ENCODE measurements around the gene KIF21A.
"Not testable (repeated sequence)": the region's sequence is repeated elsewhere in the genome, so short reads cannot be mapped to it uniquely, and the experiment has no call there.

Gene KIF21A

DNA sequence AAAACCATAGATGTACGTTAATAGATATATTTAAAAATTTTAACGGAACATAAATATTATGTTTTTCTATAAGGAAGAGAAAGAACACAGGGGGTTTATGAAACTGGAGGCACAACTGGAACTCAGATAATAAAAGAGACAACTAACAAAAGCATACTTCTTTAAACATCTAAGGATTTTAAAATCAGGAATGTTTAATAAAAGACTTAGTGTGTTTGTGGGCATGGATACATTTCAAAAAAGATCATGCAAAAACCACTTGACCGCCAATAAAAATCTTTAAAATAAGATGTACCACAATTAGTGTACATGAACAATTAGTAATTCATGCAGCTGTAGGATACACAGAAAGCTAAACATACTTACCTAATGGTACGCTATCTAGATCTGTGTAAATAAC, 113.0 kb downstream of the KIF21A start:
- TF ChIP-seq POLR2A (IDR thresholded peaks at IDR 0.05; ENCODE audit: low read length) = no peak
- TF ChIP-seq GATA1 (IDR thresholded peaks at IDR 0.05; ENCODE audit: low read depth, low read length) = no peak
- no peak for DNase-seq

GRCh38 chr12:39329018-39329417, 113.9 kb downstream of the KIF21A start:
- DNase-seq = no peak
- TF ChIP-seq POLR2A (IDR thresholded peaks at IDR 0.05; ENCODE audit: low read length) (no peak), GATA1 (IDR thresholded peaks at IDR 0.05; ENCODE audit: low read depth, low read length) (no peak)

DNA sequence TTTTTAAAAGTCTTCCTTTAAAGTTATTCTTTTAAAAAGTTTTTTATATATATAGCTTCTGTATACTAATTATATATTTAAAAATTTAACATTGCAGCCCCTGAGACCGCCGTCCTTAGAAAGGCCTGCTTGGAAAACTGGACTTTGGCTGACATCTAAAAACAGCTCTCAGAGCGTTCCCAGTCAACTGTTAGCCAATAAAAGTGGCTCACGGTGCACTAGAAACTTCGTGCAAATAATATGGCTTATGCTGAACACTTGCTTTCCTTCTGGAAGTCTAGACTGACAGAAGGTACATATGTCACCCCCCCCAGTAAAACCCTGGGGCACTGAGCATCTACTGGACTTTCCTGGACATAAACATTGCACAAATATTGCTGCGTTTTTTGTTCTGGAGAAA, 115.0 kb downstream of the KIF21A start:
- TF ChIP-seq POLR2A (IDR thresholded peaks at IDR 0.05; ENCODE audit: low read length) (no peak), GATA1 (IDR thresholded peaks at IDR 0.05; ENCODE audit: low read depth, low read length) (no peak)
- DNase-seq = no peak

DNA sequence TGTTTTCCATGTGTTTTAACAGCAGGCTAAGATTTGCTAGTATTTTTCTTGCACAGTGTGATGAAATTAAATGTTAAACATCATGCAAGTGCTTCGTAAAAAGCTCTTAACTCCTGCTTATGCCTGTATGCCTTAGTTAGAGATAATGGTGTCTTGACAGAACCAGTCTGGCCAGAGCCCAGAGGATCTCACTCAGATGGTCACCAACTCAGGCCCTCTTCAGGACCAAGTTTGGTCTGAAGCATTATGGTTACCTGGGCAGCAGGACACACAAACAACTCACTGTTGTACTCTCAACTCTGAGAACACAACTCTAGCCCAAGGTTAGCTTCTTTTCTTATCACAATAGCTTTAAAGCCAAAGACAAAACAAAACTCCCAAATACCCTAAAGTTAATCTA, 115.4 kb downstream of the KIF21A start:
- TF ChIP-seq GATA1 (IDR thresholded peaks at IDR 0.05; ENCODE audit: low read depth, low read length) = no peak
- TF ChIP-seq POLR2A (IDR thresholded peaks at IDR 0.05; ENCODE audit: low read length) = no peak
- no peak for DNase-seq

DNA sequence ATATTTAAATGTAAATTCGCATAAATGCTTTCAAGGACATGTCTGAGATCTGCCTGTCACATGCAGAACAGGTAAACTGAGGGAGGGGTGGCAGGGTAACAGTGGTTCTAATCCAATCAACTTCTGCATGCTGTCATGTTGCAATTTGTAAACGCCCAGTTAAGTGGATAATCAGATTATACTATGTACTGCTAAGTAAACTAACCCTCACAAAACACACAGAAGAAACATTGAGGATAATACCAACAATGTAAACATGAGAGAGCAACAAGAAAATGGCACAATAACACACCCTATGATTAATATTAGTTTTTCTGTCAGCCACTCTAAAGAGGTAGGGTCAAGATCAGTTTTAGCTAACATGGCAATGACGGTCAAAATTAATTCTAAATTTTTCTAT, 123.7 kb downstream of the KIF21A start:
- no peak for TF ChIP-seq GATA1 (IDR thresholded peaks at IDR 0.05; ENCODE audit: low read depth, low read length)
- no peak for TF ChIP-seq POLR2A (IDR thresholded peaks at IDR 0.05; ENCODE audit: low read length)
- DNase-seq = no peak

- no peak for TF ChIP-seq GATA1 (IDR thresholded peaks at IDR 0.05; ENCODE audit: low read depth, low read length)
- TF ChIP-seq POLR2A (IDR thresholded peaks at IDR 0.05; ENCODE audit: low read length) = no peak
- no peak for DNase-seq
Measured at GRCh38 chr12:39314547-39314946, 128.4 kb downstream of the KIF21A start.

DNA sequence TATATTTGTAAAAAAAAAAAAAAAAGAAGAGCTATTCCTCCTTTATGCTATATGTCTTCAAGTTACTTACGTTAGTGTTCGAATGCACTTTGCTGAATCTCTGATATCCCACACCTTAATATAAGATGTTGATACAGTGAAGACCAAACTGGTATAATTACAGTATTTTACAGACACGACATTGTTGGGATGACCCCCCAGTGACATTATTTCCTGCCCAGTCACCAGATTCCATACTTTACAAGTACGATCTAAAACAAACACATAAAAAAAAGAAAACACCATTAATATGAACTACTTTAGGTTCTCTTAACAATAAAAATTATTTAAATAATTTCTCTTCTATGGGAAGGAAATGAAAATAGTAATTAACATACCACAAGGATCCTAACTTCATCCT, 133.4 kb downstream of the KIF21A start:
- DNase-seq = no peak
- TF ChIP-seq GATA1 (IDR thresholded peaks at IDR 0.05; ENCODE audit: low read depth, low read length) = no peak
- TF ChIP-seq POLR2A (IDR thresholded peaks at IDR 0.05; ENCODE audit: low read length) = no peak

DNA sequence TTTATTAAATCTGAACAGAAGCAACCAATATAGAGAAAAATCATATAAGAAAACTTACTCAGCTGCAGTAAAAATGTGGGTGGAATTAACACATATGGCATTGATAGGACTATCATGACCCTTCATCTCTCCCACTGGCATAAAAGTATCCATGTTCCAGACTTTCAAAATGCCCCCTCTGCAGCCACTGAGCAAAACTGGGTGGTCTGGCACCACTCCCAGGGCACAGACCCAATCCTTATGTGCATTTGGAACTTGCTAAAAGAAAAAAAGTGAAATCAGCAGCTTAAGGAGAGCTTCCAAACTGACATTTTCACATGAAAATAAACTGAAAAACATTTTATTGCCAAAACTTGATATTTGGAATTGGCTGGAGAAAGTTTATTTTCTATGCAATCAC, 141.5 kb downstream of the KIF21A start:
- TF ChIP-seq POLR2A (IDR thresholded peaks at IDR 0.05; ENCODE audit: low read length) (no peak), GATA1 (IDR thresholded peaks at IDR 0.05; ENCODE audit: low read depth, low read length) (no peak)
- DNase-seq = no peak

GRCh38 chr12:39300799-39301198, 142.1 kb downstream of the KIF21A start:
- DNase-seq = no peak
- TF ChIP-seq POLR2A (IDR thresholded peaks at IDR 0.05; ENCODE audit: low read length) (no peak), GATA1 (IDR thresholded peaks at IDR 0.05; ENCODE audit: low read depth, low read length) (no peak)

GRCh38 chr12:39297891-39298290, 145.0 kb downstream of the KIF21A start:
- no peak for DNase-seq
- TF ChIP-seq GATA1 (IDR thresholded peaks at IDR 0.05; ENCODE audit: low read depth, low read length) (no peak), POLR2A (IDR thresholded peaks at IDR 0.05; ENCODE audit: low read length) (no peak)

DNA sequence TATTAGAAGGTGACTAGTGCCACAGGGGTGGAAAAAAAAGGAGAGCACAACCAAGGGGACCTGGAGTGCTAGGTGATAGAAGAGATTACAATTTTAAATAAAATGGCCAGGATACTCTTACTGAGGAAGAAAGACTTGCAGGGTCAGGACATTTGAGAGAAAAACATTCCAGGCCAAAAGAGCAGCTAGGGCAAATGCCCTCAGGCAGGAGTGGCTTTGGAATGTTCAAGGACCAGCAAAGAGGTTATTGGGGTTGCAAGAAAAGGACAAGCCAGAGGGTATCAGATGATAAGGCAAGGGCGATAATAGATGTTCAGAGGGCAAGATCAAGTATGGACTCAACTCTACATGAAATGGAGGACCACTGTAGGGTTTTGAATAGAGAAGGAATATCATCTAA, 146.4 kb downstream of the KIF21A start:
- TF ChIP-seq GATA1 (IDR thresholded peaks at IDR 0.05; ENCODE audit: low read depth, low read length) = no peak
- TF ChIP-seq POLR2A (IDR thresholded peaks at IDR 0.05; ENCODE audit: low read length) = no peak
- no peak for DNase-seq

- DNase-seq = not testable (repeated sequence)
Measured at GRCh38 chr12:39295593-39295992, 147.3 kb downstream of the KIF21A start.

DNA sequence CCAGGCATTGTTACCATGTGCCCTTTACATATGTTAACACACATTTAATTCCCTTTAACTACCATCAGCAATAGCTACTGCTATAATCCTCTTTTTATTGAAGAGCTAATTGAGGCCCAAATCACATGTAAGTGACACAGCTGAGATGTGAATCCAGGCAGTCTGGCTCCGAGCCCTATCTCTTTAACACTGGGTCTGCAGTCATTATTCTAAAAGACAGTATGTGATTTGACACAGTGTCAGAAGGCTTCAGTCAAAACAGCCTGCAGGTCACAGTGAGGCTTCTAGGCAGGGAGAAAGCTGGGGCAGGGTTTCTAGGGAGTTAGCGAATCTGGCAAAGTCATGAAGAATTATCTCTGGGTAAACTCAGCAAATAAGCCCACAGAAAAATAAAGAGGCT, 148.2 kb downstream of the KIF21A start:
- DNase-seq = no peak
- TF ChIP-seq GATA1 (IDR thresholded peaks at IDR 0.05; ENCODE audit: low read depth, low read length) (no peak), POLR2A (IDR thresholded peaks at IDR 0.05; ENCODE audit: low read length) (no peak)

DNA sequence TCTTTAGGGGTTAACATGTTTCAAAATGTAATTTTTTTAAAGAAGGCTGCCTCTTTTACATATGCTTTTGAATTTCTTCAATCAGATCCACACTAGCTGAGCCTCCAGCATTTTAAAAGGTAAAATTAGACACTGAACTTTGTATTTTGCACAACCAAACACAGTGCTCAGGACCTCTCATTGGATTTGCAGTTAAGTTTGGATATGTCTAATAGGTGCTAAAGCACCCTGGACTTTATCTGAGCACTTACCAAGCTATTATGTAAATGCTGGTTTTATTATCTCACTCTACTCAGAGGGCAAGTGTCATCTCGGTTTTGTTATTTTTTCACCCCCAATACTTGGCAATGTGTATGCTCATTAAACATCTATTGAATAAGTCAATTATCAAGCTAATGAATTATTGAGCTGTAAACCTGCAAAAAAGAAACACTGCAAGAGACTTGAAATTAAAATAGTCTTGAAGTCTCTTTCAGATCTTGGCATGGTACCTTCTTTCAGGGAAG, 150.7 kb downstream of the KIF21A start:
- DNase-seq = no peak
- TF ChIP-seq GATA1 (IDR thresholded peaks at IDR 0.05; ENCODE audit: low read depth, low read length) (no peak), POLR2A (IDR thresholded peaks at IDR 0.05; ENCODE audit: low read length) (no peak)

DNA sequence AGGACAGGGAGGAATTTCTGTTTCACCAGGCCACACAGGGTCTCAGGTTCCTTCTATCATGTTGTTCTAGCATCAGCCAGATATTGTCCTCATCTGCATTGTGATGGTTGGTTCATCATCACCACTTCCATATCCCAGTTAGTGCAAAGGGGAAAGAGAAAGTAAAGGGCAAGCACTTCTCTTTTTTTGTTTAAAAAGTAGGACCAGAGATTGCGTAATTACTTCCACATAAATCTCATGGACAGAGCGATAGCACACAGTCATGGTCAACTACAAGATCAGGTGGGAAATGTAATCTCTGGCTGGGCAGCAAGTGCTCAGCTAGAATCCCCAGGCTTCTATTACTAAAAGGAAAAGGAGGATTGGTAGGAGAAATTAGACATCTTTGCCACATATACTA, 155.1 kb downstream of the KIF21A start:
- TF ChIP-seq GATA1 (IDR thresholded peaks at IDR 0.05; ENCODE audit: low read depth, low read length) = no peak
- TF ChIP-seq POLR2A (IDR thresholded peaks at IDR 0.05; ENCODE audit: low read length) = no peak
- DNase-seq = no peak

GRCh38 chr12:39287409-39287808, 155.5 kb downstream of the KIF21A start:
- TF ChIP-seq POLR2A (IDR thresholded peaks at IDR 0.05; ENCODE audit: low read length) (no peak), GATA1 (IDR thresholded peaks at IDR 0.05; ENCODE audit: low read depth, low read length) (no peak)
- no peak for DNase-seq
